Brain microvascular endothelial cell (primary cell): ENCODE data around the gene RHOBTB1.

Experiments used
- DNase-seq: peaks from one replicate; pipeline ENCODE4 v3.0.0-alpha.2; 2020
- H3K27ac ChIP-seq: fragments of 250-450 bp; sonication (Bioruptor Pico); 2 replicates; pipeline ENCODE4 v1.5.1; 2020; ENCODE audit warnings: mild to moderate bottlenecking, moderate library complexity
- H3K27me3 ChIP-seq: fragments of 250-450 bp; sonication (Bioruptor Pico); replicated peaks from 2 replicates; pipeline ENCODE4 v1.5.1; 2020; ENCODE audit warnings: mild to moderate bottlenecking
- H3K36me3 ChIP-seq: fragments of 250-450 bp; sonication (Bioruptor Pico); replicated peaks from 2 replicates; pipeline ENCODE4 v1.5.1; 2020; ENCODE audit warnings: mild to moderate bottlenecking
- H3K4me3 ChIP-seq: 2 replicates; pipeline ENCODE4 v1.5.1; 2011; ENCODE audit warnings: low read depth, mild to moderate bottlenecking, control low read depth, low read length, moderate library complexity
- CTCF ChIP-seq: IDR thresholded peaks from 2 replicates; pipeline ENCODE4 v1.5.1; 2011; ENCODE audit warnings: low read depth, mild to moderate bottlenecking, moderate library complexity, low read length, control low read depth, inconsistent platforms; ENCODE audit errors: missing control alignments
- in situ Hi-C: cut with HindIII; loops from 2 replicates; pipeline ENCODE4 v1.10.0; 2017; ENCODE audit warnings: low sequenced_read_pairs, low pct_ligation_motif_present

The RHOBTB1 gene

GRCh38 chr10:60913657-60914056 is 30.3 kb downstream of the RHOBTB1 start:
- Histone ChIP-seq H3K4me3 (no peak overlapping the region), H3K36me3 (peaks cover 4% of the 10 kb centered on the region), H3K27ac (no peak overlapping the region), H3K27me3 (no peaks in the 10 kb centered on the region)
- in situ Hi-C loops, result no loop called here
- TF ChIP-seq CTCF, result no peak
- DNase-seq, result no peak

GRCh38 chr10:60913071-60913470 is 30.9 kb downstream of the RHOBTB1 start:
- no peak for TF ChIP-seq CTCF
- no peak overlapping the region for H3K4me3 ChIP-seq
- DNase-seq, result no peak
- no peaks in the 10 kb centered on the region for H3K27me3 ChIP-seq
- no peak overlapping the region for H3K27ac ChIP-seq
- peaks cover 4% of the 10 kb centered on the region for H3K36me3 ChIP-seq
- in situ Hi-C loops, result no loop called here

- H3K4me3 ChIP-seq, result no peak overlapping the region
- H3K27me3 ChIP-seq, result no peaks in the 10 kb centered on the region
- no peak for DNase-seq
- in situ Hi-C loops, result no loop called here
- TF ChIP-seq CTCF, result no peak
- H3K36me3 ChIP-seq, result peaks cover 4% of the 10 kb centered on the region
- no peak overlapping the region for H3K27ac ChIP-seq
Measured at GRCh38 chr10:60911715-60912114, 32.3 kb downstream of the RHOBTB1 start.

GRCh38 chr10:60911216-60911615 is 32.8 kb downstream of the RHOBTB1 start:
- no peak overlapping the region for H3K27ac ChIP-seq
- H3K4me3 ChIP-seq, result no peak overlapping the region
- H3K36me3 ChIP-seq, result peaks cover 4% of the 10 kb centered on the region
- no peak for TF ChIP-seq CTCF
- DNase-seq, result no peak
- no peaks in the 10 kb centered on the region for H3K27me3 ChIP-seq
- in situ Hi-C loops, result no loop called here

- DNase-seq, result no peak
- Histone ChIP-seq H3K36me3 (peaks cover 4% of the 10 kb centered on the region), H3K27me3 (no peaks in the 10 kb centered on the region), H3K4me3 (no peak overlapping the region), H3K27ac (no peak overlapping the region)
- no peak for TF ChIP-seq CTCF
- in situ Hi-C loops, result no loop called here
Measured at GRCh38 chr10:60910543-60910942, 33.4 kb downstream of the RHOBTB1 start.

- Histone ChIP-seq H3K27me3 (no peaks in the 10 kb centered on the region), H3K27ac (no peak overlapping the region), H3K4me3 (no peak overlapping the region), H3K36me3 (peaks cover 4% of the 10 kb centered on the region)
- TF ChIP-seq CTCF, result no peak
- no peak for DNase-seq
- in situ Hi-C loops, result no loop called here
Measured at GRCh38 chr10:60908896-60909295, 35.1 kb downstream of the RHOBTB1 start.
